Measurements from ENCODE around the gene GNAZ.
"Not testable (repeated sequence)": the region's sequence is repeated elsewhere in the genome, so short reads cannot be mapped to it uniquely, and the experiment has no call there.

Gene GNAZ

GRCh38 chr22:23122216-23122957 is 52.1 kb downstream of the GNAZ start:
- no peak for DNase-seq

DNA sequence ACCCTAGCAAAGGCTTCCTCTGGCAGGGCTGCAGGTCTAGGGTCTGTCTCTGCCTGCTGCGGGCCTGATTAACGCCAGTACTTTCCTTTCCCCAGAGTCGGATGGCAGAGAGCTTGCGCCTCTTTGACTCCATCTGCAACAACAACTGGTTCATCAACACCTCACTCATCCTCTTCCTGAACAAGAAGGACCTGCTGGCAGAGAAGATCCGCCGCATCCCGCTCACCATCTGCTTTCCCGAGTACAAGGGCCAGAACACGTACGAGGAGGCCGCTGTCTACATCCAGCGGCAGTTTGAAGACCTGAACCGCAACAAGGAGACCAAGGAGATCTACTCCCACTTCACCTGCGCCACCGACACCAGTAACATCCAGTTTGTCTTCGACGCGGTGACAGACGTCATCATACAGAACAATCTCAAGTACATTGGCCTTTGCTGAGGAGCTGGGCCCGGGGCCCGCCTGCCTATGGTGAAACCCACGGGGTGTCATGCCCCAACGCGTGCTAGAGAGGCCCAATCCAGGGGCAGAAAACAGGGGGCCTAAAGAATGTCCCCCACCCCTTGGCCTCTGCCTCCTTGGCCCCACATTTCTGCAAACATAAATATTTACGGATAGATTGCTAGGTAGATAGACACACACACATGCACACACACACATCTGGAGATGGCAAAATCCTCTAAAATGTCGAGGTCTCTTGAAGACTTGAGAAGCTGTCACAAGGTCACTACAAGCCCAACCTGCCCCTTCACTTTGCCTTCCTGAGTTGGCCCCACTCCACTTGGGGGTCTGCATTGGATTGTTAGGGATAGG is 52.9 kb downstream of the GNAZ start:
- no peak for DNase-seq

DNA sequence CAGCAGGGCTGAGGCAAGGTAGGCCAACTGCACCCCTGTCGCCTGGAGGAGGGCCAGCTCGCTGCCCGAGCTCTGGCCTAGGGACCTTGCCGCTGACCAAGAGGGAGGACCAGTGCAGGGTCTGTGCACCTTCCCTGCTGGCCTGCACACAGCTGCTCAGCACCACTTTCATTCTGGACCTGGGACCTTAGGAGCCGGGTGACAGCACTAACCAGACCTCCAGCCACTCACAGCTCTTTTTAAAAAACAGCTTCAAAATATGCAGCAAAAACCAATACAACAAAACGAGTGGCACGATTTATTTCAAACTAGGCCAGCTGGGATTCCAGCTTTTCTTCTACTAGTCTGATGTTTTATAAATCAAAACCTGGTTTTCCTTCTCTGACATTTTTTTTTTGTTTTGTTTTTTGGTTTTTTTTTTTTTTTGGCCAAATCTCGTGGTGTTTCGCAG is 53.5 kb downstream of the GNAZ start:
- DNase-seq: no peak

- no peak for DNase-seq
Observed at GRCh38 chr22:23124611-23125511, 54.5 kb downstream of the GNAZ start.

GRCh38 chr22:23125512-23126103 is 55.3 kb downstream of the GNAZ start:
- DNase-seq: no peak

DNA sequence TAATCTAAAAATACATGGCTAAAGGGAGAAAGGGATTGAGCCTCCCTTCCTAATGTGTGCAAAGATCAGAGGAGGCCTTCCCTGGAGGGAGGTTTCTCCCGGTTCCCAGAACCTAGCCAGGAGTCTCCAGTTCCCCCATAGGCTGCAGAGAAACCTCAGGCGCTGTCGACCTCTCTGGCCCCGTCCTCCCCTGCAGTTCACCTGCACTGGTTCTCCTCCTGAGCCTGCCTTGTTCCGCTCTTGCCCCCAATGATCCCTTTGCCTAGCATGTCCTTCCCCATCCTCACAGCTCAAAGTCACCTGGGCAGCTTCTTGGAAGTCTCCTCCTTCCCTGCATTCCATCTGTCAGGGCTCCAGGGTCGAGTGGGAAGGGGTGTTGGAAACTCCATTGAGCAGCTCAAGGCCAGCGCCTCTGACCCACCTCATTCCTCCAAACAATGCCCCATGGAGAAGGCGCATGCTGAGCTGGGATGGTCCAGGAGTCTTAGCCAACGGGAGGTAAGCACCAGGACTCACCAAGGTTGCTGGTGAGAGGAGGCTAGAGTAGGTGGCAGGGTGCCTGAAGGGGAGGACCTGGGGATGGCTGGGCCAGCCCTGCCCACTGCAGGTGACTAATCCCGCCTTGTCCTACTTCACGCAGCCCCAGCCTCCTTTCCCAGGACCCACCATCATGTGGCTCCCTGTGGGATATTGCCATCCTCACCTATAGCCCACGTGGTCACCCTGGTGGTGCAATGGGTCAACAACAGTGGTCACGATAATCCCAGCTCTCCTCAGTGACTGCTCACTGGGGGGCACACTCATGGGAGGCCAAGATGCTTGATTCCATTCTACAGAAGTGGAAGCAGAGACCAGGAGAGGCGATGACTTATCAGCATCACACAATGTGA is 56.1 kb downstream of the GNAZ start:
- DNase-seq: no peak

- DNase-seq: no peak
Observed at GRCh38 chr22:23127055-23127756, 56.9 kb downstream of the GNAZ start.

- no peak for DNase-seq
Observed at GRCh38 chr22:23127788-23128187, 57.5 kb downstream of the GNAZ start.

- no peak for DNase-seq
Observed at GRCh38 chr22:23128269-23129108, 58.2 kb downstream of the GNAZ start.

GRCh38 chr22:23129149-23129548 is 58.8 kb downstream of the GNAZ start:
- no peak for DNase-seq

GRCh38 chr22:23130697-23131096 is 60.4 kb downstream of the GNAZ start:
- no peak for DNase-seq

DNA sequence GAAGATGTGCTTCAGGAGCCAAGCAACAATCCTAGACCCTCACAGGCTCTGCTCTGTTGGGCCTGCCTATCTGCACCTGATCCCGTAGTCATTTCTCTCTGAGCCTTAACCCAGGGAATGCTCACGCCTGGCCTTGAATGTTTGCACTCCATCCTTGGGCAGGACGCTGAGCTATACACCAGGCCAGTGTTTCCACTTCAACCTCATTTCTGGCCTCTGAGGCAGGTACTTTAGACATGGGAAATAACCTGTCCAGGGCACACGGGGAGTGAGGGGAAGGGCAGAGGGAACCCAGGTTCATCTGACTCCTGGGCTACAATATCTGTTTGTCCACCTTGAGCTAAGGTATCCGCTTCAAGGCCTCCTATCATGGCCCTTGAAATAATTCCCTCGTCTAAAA is 61.6 kb downstream of the GNAZ start:
- DNase-seq: no peak

GRCh38 chr22:23132376-23133091 is 62.2 kb downstream of the GNAZ start:
- no peak for DNase-seq

GRCh38 chr22:23133922-23134321 is 63.6 kb downstream of the GNAZ start:
- DNase-seq: no peak

- not testable (repeated sequence) for DNase-seq
Observed at GRCh38 chr22:23136991-23137390, 66.7 kb downstream of the GNAZ start.

GRCh38 chr22:23137468-23137867 is 67.1 kb downstream of the GNAZ start:
- DNase-seq: no peak

DNA sequence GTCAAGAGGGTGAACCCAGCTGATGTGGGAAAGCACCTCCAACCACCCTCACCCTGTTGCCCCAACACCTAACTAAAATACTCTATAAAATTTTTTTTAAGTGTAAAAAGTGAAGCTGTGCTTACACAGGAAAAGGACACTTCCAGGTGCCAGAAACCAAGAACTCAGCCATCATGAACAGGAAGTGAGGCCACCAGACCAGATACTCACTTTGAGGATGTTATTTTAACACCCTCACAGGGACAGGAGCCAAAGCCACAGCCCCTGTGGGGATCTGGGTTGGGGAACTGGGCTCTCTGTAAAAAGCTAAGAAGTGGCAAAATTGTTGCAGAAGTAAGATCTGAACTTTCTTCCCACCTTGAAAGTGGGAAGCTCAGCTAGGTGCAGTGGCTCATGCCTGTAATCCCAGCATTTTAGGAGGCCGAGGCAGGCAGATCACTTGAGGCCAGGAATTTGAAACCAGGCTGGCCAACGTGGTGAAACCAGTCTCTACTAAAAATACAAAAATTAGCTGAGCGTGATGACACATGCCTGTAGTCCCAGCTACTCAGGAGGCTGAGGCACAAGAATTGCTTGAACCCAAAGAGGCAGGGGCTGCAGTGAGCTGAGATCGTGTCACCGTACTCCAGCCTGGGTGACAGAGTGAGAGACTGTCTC is 67.7 kb downstream of the GNAZ start:
- no peak for DNase-seq

- no peak for DNase-seq
Observed at GRCh38 chr22:23138584-23139435, 68.5 kb downstream of the GNAZ start.
